OCI-LY3 (cell line): ENCODE data around the gene SHROOM2.
"Not testable (repeated sequence)": the region's sequence is repeated elsewhere in the genome, so short reads cannot be mapped to it uniquely, and the experiment has no call there.

Experiments
- H2AFZ ChIP-seq: fragments of 200-600, 300-600 bp; shearing (Covaris generic); 2 replicates; pipeline ENCODE4 v1.6.0; 2014; ENCODE audit warnings: antibody characterized with exemption, low read depth, low read length
- H3K27ac ChIP-seq: fragments of 200-600, 300-600 bp; sonication (generic); 2 replicates; pipeline ENCODE4 v1.5.1; 2014; ENCODE audit warnings: mild to moderate bottlenecking, low read length, moderate library complexity, mixed read lengths
- H3K27me3 ChIP-seq: fragments of 200-600, 300-600 bp; sonication (generic); 2 replicates; pipeline ENCODE4 v1.6.1; 2014; ENCODE audit warnings: low read depth, low read length, mixed read lengths
- H3K36me3 ChIP-seq: fragments of 200-600, 300-600 bp; sonication (generic); replicated peaks from 2 replicates; pipeline ENCODE3; 2014; ENCODE audit warnings: low read depth, low read length, mixed read lengths
- H3K4me1 ChIP-seq: fragments of 300-600, 200-600 bp; sonication (generic); 2 replicates; pipeline ENCODE4 v1.6.1; 2014; ENCODE audit warnings: low read length, mixed read lengths
- H3K4me2 ChIP-seq: fragments of 200-600, 300-600 bp; sonication (generic); 2 replicates; pipeline ENCODE4 v1.6.1; 2014; ENCODE audit warnings: low read length, mixed read lengths
- H3K4me3 ChIP-seq: fragments of 300-600, 200-600 bp; sonication (generic); 2 replicates; pipeline ENCODE4 v1.5.1; 2014; ENCODE audit warnings: antibody characterized with exemption, mild to moderate bottlenecking, low read length, moderate library complexity
- H3K79me2 ChIP-seq: fragments of 300-600, 200-600 bp; shearing (Covaris generic); 2 replicates; pipeline ENCODE4 v1.6.1; 2014; ENCODE audit warnings: mild to moderate bottlenecking, low read length, mixed read lengths
- H3K9ac ChIP-seq: fragments of 300-600, 200-600 bp; shearing (Covaris generic); 2 replicates; pipeline ENCODE4 v1.6.0; 2014; ENCODE audit warnings: mild to moderate bottlenecking, low read length, moderate library complexity
- H3K9me3 ChIP-seq: fragments of 200-600, 300-600 bp; shearing (Covaris generic); 2 replicates; pipeline ENCODE4 v1.6.1; 2014; ENCODE audit warnings: low read length, mixed read lengths; ENCODE audit not compliant: insufficient read depth
- H4K20me1 ChIP-seq: fragments of 200-600, 300-600 bp; sonication (generic); 2 replicates; pipeline ENCODE4 v1.6.1; 2016; ENCODE audit warnings: low read length, mixed read lengths; ENCODE audit not compliant: insufficient read depth
- EZH2phosphoT487 ChIP-seq: fragments of 200-600 bp; shearing (Covaris generic); IDR thresholded peaks from 2 replicates; pipeline ENCODE4 v1.6.1; 2018; ENCODE audit warnings: antibody characterized with exemption, mixed run types, low read depth
- TF ChIP-seq, protein P1 (sequence below): fragments of 200-600, 300-600 bp; sonication (generic); IDR thresholded peaks from 2 replicates; pipeline ENCODE4 v1.5.1; 2014; ENCODE audit warnings: antibody characterized with exemption, low read length, low read depth

The SHROOM2 gene

DNA sequence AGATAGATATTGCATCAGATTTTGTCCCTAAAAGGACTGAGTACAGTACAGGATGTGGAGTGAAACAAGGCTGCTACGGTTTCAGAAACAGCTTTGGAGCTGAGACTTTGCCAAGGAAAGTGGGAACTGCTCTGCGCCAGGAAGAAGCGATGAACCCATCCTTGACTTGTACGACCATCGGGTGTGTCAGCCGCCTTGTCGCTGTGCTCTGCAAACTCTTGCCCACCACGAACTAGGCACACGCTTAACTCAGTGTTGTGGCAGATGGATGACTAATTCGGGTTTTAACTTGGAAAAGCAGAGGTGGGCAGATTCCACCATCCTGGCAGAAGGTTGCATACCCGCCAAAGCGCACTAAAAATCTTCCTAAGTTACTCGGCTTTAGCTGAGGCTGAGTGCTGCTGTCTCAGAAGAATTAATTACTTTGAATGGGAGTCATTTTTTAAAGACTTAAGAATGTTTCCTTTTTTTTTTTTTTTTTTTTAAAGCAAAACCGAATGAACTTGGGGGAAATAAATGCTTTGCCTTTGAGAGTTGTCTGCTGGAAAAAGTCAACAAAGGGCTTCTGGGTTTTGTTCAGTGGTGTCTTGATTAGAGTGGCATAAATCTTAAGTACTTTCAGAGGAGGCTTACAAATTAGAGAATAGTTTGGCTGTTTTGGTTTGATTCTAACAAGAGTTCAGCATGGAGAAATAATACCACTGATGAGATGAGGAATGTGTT lies 69.5 kb downstream of the SHROOM2 start:
- TF ChIP-seq EZH2phosphoT487, result no peak
- TF ChIP-seq, protein P1, sequence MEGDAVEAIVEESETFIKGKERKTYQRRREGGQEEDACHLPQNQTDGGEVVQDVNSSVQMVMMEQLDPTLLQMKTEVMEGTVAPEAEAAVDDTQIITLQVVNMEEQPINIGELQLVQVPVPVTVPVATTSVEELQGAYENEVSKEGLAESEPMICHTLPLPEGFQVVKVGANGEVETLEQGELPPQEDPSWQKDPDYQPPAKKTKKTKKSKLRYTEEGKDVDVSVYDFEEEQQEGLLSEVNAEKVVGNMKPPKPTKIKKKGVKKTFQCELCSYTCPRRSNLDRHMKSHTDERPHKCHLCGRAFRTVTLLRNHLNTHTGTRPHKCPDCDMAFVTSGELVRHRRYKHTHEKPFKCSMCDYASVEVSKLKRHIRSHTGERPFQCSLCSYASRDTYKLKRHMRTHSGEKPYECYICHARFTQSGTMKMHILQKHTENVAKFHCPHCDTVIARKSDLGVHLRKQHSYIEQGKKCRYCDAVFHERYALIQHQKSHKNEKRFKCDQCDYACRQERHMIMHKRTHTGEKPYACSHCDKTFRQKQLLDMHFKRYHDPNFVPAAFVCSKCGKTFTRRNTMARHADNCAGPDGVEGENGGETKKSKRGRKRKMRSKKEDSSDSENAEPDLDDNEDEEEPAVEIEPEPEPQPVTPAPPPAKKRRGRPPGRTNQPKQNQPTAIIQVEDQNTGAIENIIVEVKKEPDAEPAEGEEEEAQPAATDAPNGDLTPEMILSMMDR, result no peak
- no peak overlapping the region for H3K4me2 ChIP-seq
- no peaks in the 10 kb centered on the region for H4K20me1 ChIP-seq
- no peak overlapping the region for H3K4me3 ChIP-seq
- no peak overlapping the region for H3K9ac ChIP-seq
- H2AFZ ChIP-seq, result no peak overlapping the region
- no peaks in the 10 kb centered on the region for H3K36me3 ChIP-seq
- H3K79me2 ChIP-seq, result no peaks in the 10 kb centered on the region
- H3K27me3 ChIP-seq, result 0 out of 2 replicates have a peak, but pooled peaks cover 2% of the 10 kb centered on the region
- H3K4me1 ChIP-seq, result no peaks in the 10 kb centered on the region
- no peak overlapping the region for H3K27ac ChIP-seq
- H3K9me3 ChIP-seq, result no peaks in the 10 kb centered on the region

DNA sequence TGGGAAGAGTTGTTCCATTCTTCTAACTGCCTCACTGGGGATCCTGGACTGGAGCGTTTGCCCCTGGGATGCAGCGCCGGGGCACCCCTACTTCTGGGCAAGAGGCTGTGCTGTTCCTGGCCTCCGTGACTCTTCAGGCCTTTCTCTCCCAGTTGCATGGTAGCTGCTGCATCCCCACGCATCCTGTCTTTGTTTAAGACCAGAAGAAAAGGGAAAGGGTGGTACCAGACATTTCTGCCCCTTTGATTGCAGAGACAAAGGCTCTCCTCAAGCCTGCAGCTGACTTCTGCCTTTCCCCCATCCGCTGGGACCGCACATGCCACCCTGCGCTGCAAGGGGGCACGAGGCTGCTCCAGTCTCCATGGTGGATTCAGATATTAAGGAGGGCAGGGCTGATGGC lies 70.4 kb downstream of the SHROOM2 start:
- H4K20me1 ChIP-seq, result no peaks in the 10 kb centered on the region
- H3K36me3 ChIP-seq, result no peaks in the 10 kb centered on the region
- H2AFZ ChIP-seq, result no peak overlapping the region
- no peak overlapping the region for H3K4me3 ChIP-seq
- H3K9ac ChIP-seq, result no peak overlapping the region
- H3K79me2 ChIP-seq, result no peaks in the 10 kb centered on the region
- no peak overlapping the region for H3K4me2 ChIP-seq
- TF ChIP-seq, protein P1, result no peak
- no peak for TF ChIP-seq EZH2phosphoT487
- 0 out of 2 replicates have a peak, but pooled peaks cover 5% of the 10 kb centered on the region for H3K27me3 ChIP-seq
- no peaks in the 10 kb centered on the region for H3K9me3 ChIP-seq
- H3K27ac ChIP-seq, result no peak overlapping the region
- H3K4me1 ChIP-seq, result no peaks in the 10 kb centered on the region

DNA sequence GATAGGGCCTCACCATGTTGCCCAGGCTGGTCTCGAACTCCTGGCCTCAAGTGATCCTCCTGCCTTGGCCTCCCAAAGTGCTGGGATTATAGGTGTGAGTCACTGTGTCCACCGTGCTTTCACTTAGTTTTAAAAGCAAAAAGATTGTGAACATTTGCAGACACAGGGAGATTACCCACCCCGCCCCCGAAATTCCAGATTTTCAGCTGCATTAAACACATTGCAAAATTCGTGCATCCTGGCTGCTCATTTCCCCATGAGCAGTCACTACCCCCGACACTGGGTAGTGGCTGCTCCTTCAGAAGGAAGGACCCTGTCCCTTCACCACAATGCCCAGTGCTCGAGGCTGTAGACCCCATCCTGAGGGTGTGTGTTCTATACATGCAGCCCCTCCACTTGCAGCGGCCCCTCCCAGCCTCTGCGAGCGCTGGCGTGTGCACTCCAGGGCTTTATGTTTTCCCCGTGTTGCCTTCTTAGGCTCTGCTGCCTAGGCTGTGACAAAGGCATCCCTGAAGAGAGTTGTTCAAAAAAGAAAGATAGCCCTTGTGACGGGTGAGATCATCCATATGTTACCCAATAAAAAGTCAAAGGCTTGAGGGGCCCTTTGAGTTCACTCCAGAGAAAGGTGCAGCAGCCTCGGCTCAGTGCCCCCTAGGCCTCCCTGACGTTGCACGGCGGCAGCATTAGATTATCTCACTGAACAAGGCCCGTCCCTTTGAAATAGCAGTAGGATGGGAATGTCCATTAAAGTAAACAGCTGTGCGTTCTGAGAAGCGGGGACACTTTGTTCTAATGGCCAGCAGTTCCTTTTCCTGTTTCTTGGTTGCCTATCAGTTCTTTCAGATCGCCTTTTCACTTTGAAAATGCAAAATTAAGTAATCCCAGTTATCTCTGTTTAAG lies 71.6 kb downstream of the SHROOM2 start:
- H3K79me2 ChIP-seq, result no peaks in the 10 kb centered on the region
- H2AFZ ChIP-seq, result no peak overlapping the region
- H3K27me3 ChIP-seq, result 0 out of 2 replicates have a peak, but pooled peaks cover 7% of the 10 kb centered on the region
- H3K27ac ChIP-seq, result no peak overlapping the region
- no peaks in the 10 kb centered on the region for H3K4me1 ChIP-seq
- H3K9me3 ChIP-seq, result no peaks in the 10 kb centered on the region
- no peaks in the 10 kb centered on the region for H4K20me1 ChIP-seq
- H3K9ac ChIP-seq, result no peak overlapping the region
- H3K4me3 ChIP-seq, result no peak overlapping the region
- no peak overlapping the region for H3K4me2 ChIP-seq
- TF ChIP-seq, protein P1, result no peak
- TF ChIP-seq EZH2phosphoT487, result no peak
- H3K36me3 ChIP-seq, result no peaks in the 10 kb centered on the region

DNA sequence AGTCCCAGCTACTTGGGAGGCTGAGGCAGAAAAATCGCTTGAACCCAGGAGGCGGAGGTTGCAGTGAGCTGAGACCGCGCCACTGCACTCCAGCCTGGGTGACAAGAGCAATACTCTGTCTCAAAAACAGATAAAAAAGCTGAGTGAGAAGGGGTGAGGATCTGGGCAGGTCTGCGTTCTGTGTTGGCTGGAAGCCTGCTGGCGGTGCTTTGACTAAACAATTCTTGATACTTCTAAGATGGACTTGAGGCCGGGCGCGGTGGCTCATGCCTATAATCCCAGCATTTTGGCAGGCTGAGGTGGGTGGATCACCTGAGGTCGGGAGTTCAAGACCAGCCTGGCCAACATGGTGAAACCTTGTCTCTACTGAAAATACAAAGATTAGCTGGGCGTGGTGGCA lies 72.5 kb downstream of the SHROOM2 start:
- H3K9me3 ChIP-seq, H3K9ac ChIP-seq, H3K4me3 ChIP-seq, H3K4me2 ChIP-seq, H3K27ac ChIP-seq, H3K27me3 ChIP-seq, H3K4me1 ChIP-seq, H3K36me3 ChIP-seq, H4K20me1 ChIP-seq, H2AFZ ChIP-seq, H3K79me2 ChIP-seq: not testable (repeated sequence)
